Measurements from ENCODE around the gene CDH4.

DNA sequence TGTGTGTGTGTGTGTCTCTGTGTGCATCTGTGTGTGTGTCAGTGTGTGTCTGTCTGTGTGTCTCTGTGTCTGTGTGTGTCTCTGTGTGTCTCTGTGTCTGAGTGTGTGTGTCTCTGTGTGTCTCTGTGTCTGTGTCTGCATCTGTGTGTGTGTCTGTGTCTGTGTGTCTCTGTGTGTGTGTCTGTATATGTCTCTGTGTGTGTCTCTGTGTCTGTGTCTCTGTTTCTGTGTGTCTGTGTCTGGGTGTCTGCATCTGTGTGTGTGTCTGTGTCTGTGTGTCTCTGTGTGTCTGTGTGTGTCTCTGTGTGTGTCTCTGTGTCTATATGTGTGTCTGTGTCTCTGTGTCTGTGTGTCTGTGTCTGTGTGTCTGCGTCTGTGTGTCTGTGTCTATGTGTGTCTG lies 605.8 kb downstream of the CDH4 start:
- TF ChIP-seq, protein P1, sequence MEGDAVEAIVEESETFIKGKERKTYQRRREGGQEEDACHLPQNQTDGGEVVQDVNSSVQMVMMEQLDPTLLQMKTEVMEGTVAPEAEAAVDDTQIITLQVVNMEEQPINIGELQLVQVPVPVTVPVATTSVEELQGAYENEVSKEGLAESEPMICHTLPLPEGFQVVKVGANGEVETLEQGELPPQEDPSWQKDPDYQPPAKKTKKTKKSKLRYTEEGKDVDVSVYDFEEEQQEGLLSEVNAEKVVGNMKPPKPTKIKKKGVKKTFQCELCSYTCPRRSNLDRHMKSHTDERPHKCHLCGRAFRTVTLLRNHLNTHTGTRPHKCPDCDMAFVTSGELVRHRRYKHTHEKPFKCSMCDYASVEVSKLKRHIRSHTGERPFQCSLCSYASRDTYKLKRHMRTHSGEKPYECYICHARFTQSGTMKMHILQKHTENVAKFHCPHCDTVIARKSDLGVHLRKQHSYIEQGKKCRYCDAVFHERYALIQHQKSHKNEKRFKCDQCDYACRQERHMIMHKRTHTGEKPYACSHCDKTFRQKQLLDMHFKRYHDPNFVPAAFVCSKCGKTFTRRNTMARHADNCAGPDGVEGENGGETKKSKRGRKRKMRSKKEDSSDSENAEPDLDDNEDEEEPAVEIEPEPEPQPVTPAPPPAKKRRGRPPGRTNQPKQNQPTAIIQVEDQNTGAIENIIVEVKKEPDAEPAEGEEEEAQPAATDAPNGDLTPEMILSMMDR (IDR thresholded peaks at IDR 0.05; ENCODE audit: control extremely low read depth in 1 of 3, insufficient read depth in 1 of 3, low read depth in 1 of 3, low read length in 3 of 3): no peak
- TF ChIP-seq HDAC2 (IDR thresholded peaks at IDR 0.05; ENCODE audit: borderline replicate concordance in 1 of 2, low read depth in 2 of 2, low read length in 2 of 2): no peak

Measured in H1 (cell line).